Activated T-cell treated with anti-CD3 and anti-CD28 coated beads for 48 hours (primary cell): ENCODE measurements around the gene DDB1.

Experiments
- DNase-seq: peaks from one replicate; pipeline ENCODE4 v3.0.0-alpha.2; 2020; ENCODE audit warnings: low read depth

The DDB1 gene

DNA sequence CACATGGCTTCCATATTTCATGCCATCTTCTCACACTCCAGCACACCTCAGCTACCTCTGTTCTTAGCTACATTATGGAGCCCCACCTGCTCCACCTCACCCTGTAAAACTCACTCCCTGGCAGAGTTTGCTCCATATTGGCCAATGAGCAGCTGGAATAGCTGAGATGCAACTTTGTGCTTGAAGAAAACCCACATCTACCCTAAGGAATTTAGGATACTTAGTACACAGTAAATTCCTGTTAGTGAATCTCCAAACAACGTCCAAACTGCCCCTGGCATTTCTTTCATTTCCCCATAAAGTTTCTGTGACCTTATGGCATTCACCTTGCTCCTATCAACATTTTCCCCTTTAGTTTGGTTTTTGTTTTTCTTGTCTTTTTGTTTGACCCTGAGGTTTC is 35.6 kb downstream of the DDB1 start:
- DNase-seq: no peak

DNA sequence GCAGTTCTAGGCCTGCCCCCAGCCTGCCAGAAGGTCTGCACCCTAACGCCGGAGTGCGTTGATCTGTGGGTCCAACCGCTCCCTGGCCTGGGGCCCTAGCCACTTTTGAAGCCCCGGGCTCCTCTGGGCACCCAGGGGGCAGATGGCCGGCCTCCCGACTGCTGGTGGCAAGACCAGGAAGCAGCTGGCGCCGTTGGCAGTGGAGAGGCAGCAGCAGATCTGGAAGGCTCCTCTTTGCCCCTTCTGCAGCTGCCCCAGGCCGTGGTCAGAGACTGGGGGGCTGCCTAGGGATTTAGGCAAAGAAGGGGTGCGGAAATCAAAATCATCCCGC is 37.3 kb downstream of the DDB1 start:
- DNase-seq: no peak

DNA sequence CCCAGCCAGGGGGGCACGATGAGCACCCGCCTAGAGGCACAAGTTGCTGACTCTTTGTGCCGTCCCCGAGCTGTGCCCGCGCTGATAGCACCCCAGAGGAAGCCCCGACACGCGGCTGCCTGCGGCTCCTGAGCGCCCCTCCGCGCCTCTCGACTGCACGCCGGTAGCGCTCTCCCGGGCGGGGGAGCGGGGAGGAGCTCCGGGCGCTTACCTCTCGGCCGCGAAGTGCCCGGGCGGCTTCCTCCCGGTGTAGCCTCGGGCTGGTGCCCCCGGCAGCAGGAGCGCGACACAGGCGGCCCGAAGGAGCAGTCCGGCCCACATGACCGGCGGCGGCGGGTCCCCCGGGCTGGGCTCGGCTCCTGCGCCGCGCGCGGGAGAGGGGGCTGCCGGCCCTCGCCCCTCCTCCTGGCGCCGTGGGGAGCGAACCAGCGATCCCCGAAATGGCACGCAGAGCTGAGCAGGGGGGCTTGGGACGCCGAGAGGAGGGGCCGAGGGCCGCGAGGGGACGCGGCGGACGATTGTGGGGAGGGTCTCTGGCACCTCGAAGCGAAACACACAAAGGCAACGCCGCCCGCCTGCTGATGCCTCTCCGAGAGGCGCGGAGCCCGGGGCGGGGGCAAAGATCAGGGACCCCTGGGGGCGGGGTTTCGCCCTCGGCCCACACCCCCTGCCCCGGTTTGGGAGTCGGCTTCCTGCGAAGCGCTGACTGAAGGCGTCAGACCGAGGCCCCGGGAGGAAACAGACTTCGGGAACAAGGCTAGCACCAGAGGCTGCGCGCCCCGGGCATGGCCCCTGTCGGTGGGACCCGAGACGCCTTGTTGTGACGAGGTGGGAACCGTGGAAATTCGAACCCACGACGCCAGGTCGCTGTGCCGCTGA is 37.9 kb downstream of the DDB1 start, which contains the start of gene VWCE:
VWCE (minus strand) TSS at position 600 of the 879 bp plus-strand sequence; CDS start at position 321, 279 bp downstream.
- DNase-seq: peak; percentile 77

DNA sequence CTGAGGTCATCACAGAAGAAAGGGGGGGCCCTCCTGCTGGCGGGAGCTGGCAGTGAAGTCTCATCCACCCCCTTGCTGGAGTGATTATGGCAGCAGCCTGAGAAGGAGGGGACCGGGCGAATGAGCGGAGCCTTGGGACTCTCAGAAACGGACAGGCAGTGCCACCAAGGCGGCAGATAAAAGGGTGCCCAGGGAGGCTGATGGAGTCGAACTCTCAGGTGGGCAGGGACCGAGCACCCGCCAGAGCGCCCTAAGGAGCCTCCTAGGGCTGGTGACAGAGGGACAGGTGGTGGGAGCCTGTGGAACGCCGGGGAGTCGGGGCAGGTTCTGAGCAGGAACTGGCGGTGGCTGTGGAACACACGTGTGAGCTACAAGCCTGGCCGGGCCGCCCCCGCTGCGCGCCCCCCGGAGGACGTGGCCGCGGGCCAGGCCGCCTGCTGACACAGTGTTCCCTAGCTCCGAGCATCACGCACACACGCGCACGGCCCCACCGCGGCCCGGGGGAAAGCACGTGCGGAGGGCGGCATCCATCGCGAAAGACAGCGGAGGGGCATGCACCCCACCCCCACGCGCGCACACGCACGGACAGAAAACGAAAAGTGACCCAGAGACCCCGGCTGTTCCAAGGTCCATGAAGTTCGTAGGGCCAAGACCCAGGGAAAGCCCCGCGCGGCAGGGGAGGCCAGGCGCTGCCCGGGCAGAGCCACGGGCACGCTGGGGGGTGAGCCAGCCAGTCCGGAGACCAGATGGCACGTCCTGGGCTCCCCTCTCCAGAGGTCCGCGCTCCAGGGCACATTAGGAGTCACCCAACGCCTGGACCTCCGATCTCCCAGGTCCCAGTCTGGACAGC is 38.8 kb downstream of the DDB1 start:
- DNase-seq: peak; percentile 55

DNA sequence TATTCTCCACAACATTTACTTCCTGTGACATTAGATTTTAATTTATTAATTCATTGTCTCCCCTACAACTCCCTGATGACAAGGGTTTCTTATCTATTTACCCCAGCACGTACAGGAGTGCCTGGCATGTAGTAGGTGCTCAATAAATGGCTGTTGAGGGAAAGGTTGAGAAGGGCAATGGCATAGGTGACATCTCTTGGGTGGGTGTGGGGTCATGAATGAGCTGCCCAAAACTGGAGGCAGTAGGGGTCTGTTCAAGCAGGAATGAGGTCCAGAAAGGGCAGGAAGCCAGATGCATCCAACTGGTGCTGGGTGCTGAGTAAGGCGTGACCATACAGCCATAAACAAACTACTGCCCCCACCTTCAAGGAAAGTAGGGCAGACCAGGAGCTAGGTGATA is 40.5 kb downstream of the DDB1 start:
- no peak for DNase-seq

DNA sequence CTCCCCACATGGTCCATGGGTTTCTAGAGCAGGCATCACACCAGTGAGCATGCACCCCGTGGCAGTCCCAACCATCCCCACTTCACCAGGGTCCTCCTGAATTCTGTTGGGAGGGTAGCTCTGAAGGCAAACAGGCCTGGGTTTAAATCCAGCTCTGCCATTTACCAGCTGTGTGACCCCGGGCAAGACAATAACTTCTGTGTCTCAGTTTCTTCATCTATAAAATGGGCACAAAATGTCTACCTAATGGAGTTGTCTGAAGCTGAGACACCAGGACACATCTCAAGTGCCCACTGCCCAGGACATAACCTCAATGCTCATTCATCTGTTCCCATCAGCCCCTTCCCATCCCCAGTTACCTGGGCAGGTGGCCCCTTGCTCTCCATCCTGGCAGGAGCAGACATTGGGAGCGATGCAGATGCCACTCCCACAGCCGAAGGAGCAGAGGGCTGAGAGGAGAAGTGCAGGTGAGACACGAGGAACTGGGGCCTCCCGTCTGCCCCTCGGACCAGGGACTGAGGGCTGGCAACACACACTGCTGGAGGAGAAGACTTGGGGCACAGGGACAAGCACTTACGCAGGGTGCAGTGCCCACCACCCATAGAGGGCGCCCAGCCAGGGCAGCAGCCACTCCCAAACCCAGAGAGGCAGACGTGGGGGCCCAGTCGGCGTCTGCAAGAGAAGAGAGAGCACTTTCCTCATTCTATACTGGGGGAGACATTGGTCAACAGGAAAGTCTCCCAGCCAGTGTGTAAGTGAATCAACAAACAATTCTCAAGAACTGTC is 41.8 kb downstream of the DDB1 start:
- DNase-seq: peak; percentile 13

DNA sequence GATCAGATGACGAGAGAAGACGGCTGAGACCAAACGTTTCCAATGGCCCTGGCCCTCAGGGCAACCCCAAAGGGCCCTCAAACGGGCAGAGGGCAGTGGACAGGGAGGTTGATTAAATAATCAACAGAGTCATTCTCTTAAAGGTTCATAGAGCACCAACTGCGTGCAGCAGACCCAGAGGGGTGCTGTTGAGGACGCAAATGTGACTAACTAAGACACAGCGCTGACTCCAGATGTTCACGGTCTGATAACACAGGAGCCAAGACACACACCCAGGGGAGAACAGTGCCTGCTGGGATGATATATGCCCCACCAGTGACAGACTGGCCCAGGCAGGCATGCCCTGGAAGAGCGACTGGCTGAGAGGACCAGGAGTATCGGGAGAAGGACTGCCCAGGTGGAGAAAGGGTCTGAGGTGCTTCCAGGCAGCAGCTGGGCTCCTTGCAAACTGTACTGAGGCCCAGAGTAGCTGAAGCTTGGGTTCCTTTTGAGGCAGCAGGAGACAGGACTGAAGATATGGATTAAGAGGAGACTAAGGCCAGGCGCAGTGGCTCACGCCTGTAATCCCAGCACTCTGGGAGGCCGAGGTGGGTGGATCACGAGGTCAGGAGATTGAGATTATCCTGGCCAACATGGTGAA is 45.4 kb downstream of the DDB1 start:
- no peak for DNase-seq

DNA sequence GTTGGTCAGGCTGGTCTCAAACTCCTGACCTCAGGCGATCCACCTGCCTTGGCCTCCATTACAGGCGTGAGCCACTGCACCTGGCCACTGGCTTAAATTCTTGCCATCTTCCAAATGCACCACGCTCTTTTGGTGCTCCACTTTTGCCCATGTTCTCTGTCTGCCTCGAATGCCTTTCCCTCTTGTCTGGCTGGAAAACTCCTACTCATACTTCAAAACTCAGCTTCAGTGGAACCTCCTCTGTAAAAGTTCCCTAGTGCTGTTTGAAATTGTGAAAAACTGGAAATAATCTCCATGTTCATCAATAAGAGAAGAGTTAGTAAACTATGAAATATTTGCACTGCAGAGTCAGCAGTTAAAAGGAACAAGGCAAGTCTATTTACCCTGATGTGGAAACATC is 49.3 kb downstream of the DDB1 start:
- DNase-seq: no peak

DNA sequence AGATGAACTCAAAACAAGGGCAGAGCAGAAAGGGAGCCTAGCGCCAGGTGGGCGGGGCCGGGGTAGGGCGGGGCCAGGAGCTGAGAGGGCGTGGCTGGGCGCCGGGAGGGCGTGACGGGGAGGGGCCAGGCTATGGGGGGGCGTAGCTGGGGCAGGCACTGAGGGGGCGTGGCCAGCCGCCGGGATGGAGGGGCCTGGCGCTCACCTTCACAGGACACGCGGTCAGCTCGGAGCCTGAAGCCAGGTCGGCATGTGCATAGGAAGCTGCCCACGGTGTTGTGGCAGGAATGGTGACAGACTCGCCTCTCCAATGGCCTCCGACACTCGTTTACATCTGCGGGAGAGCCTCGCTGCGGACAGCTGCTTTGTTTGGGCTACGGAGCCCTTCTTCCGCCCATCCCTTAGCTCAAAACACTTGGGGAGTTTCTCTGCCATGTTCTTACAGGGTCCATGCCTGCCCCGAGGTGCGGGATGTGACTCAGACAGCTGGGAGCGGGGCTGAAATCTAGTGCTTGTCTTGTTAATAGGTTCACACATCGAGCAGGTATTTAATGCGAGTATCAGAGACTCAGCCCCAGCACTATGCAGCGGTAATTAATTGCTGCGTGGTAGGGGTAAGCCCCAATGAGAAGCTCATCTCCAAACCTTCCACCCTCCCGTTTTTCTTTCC is 51.2 kb downstream of the DDB1 start:
- DNase-seq: peak; percentile 45

DNA sequence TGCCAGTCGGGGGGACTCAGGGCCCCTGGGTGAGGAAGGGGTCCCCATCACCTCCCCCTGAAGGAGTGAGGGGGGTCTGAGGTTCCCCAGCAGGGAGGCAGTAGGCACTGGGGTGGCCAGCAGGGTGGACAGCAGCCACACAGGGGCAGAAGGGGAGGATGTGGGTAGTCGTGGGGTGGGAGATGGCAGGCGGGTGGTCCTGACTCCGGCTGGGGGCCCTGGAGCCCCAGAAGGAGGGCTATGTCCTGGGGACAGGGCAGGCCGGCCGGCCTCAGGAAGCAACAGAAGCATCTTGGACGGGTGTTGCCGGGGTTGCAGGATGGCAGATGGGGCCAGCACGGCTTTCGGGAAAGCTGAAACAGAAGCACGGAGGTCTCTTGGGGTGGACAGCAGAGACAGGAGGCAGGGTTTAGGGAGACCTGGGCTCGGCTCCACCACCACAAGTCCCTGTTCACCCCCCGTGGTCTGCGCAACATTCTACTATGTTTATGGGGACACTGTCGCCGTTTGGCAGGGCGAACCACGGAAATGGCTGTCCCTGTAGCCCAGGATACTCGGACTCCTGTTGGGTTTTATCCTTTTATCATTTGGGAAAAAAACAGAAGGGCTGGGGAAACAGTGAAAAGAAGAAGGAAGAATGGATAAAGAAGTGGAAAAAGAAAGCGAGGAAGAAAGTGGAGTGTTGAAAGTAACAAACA is 51.9 kb downstream of the DDB1 start:
- no peak for DNase-seq

DNA sequence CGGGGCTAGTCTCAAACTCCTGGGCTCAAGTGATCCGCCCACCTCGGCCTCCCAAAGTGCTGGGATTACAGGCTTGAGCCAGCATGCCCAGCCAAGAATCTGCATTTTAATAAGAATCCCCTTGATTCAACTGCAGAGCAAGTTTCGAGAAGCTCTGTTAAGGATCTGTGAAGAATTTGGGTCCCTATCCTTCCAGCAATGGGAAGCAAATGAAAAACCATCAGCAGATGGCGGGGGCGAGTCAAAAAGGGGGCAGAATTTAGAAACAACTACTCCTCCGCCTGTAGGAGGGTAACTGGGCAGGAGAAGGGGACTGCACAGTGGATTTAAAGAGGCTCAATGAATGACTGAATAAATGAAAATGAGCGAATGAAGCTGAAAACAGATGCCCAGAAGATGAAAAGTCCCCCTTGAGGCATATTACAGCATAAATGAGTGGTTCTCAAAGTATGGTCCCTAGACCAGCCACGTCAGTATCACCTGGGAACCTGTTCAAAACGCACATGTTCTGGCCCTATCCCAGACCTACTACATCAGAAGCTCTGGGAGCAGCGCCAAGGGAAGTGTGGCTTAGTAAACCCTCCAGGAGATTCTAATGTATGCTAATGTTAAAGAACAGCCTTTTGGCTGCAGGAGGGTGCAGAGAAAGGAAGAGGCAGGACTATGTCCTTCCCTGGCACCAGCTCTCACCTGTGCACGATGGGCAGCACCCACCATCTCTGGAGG is 52.8 kb downstream of the DDB1 start:
- no peak for DNase-seq

DNA sequence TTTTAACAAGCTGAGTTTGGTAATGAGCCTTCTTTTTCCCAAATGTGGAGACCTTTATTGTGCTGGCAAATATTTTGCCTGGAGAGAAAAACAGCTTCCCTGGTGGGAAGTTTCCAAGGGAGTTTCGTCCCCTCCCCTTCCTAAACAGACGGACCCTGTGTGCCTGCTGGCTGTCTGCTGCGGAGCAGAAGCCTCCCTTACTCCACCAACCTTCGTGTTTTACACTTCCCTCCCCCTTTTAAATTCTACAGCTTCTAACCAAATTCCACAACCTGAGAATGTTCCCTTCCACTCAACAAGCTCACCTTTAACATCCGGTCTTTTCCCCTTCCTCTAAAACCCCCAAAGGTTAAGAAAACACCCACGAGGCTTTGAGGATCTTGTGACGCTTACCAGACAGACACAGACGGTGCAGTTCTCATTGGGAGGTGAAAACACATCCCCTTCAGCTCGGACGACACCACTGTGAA is 54.9 kb downstream of the DDB1 start:
- no peak for DNase-seq

DNA sequence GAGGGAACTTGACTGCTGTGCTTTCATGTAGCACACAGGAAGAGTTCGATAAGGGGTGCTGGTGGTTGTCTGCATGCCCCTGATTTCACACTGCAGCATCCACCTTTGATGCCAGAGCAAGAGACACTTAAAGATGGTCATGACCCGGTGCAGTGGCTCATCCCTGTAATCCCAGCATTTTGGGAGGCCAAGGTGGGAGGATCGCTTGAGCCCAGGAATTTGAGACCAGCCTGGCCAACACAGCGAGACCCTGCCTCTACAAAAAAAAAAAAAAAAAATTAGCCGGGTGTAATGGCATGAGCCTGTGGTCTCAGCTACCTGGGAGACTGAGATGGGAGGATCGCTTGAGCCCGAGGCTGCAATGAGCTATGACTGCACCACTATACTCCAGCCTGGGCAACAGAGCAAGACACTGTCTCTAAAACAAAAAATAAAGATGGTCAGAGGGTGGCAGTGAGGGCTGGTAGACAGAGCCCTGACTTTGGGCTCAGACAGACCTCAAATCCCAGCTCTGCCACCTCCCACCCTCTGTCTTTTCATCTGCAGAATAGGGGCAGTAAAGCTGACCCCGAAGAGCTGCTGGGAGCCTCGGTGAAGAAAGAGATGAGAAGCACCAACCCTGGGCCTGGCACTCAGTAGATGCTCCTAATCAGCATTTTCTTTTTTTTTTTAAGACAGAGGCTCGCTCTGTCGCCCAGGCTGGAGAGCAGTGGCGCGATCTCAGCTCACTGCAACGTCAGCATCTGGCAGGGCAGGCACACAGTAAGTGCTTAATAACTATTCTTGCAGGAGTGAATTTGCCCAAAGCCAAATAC is 55.5 kb downstream of the DDB1 start:
- DNase-seq: no peak

DNA sequence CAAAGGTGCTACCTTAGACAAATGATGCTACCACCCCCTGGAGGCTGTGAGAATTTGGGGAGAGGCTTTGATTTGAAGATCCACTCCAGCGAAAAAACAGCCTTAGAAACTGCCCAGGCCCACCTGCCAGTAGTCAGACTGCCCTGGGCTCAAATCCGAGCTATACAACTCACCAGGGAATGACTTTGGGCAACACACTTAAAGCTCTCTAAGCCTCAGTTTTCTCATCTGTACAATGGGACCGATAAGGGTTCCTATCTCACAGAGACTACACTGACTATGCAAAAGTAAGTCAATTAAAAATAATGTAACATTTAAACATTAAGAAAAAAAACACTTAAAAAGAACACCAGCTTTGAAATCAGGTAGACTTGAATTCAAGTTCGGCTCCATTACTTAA is 57.7 kb downstream of the DDB1 start:
- no peak for DNase-seq

DNA sequence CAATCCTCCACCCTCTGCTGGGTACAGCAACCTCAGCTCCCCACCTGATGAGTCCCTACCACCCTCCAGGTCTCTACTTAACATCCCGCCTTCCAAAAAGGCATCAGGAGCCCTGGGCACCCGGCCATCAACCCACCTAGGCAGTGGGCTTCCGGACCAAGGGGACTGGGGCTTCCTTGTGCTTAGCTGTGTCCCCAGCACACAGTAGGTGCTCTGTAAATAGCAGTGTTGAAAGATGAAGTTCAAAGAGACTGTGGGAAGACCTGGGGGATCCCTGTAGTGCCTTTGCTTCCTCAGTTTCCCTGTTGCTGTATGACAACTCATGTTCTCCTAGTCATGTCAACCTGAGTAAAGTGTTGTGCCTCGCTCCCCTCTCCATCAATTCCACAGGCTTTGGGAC is 58.8 kb downstream of the DDB1 start:
- DNase-seq: no peak

DNA sequence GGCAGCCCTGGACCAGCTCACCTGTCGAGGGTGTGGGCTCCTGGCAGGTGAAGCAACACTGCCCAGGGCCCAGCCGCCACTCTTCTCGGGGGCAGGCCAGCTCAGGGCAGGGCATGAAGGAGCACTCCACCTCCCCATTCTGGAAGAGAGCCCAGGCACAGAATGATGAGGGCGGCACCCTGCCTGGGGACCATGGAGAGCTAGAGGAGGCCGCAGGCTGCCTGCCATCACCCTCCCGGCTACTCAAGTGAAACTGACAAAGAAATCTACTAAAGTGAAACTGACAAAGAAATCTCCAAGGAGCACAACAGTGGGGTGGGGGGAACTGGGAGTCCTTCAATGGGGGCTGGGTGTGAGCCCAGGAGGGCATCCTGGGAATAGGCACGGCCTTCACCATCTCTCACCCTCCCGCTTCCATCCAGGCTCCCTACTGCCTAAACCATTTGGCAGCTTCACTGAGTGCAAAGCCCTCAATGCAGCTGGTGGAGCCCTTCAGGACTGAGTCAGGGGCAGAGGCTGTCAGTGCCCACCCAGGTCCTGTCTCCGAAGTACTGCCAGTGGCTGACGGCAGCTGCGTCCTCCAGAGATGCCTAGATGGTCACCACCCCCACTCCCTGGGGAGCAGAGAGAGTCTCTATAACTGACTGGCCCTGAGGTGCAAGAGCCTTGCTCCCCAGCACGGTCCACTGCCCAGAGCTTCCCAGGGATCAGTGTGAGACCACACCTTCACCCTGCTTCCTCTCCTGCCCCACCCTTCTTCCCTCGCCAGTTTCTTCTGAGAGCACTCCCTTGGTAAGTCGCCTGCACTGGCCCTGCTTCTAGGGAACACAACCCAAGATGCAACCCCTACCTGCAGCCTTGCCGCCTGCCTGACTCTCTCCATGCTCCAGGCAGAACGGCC is 59.5 kb downstream of the DDB1 start:
- no peak for DNase-seq

DNA sequence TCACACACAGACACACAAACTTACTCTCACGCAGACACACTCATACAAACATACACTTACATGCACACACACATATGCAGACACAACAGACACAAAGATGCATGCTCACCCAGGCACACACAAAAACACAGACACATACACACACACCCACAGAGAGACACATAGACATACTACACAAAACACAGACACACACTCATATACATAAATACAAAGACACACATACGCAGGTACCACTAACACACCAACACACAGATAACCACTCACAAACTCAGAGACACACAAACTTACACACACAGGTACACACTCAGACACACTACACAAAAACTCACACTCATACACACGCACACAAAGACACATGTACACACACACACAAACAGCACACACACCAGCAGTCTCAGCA is 60.2 kb downstream of the DDB1 start:
- DNase-seq: no peak
